ENCODE results near the gene SHISA2.

Gene SHISA2

GRCh38 chr13:26050568-26051230 is 1.1 kb downstream of the SHISA2 start:
- Histone ChIP-seq H3K4me1 (ENCODE audit: control insufficient read depth, insufficient read depth, low read length) (no peaks in the 10 kb centered on the region), H3K9me3 (ENCODE audit: control insufficient read depth, insufficient read depth, low read depth, low read length) (no peaks in the 10 kb centered on the region), H3K36me3 (ENCODE audit: control insufficient read depth in 2 of 2, insufficient read depth in 1 of 2, low read length in 2 of 2) (peaks cover 0 to 16% of the 10 kb centered on the region in 2 experiments; a peak in 1 of 3 replicates), H3K27ac (ENCODE audit: extremely low read depth, low read depth, low read length) (no peak overlapping the region; the same call in 1 of the 2 replicates), H3K4me3 (ENCODE audit: low read depth, low read length) (peak overlapping the region; percentile 46)
- POLR2A ChIA-PET, result interaction anchor here (1.6 kb wide), 1 partner anchor 14 kb away, joined by 4 read pairs; no protein-coding TSS in a partner anchor
- CTCF ChIA-PET, result no interaction called here
- TF ChIP-seq ZNF16 (tag by site-specific recombination; IDR thresholded peaks at IDR 0.05; ENCODE audit: low read depth) (no peak), TRIM28 (IDR thresholded peaks at IDR 0.05; ENCODE audit: borderline replicate concordance, low read length) (no peak), PRDM2 (tag by site-specific recombination; IDR thresholded peaks at IDR 0.05; ENCODE audit: borderline replicate concordance) (no peak), ZIC2 (tag by site-specific recombination; IDR thresholded peaks at IDR 0.05) (peak; percentile 37), HOXC10 (CRISPR knock-in tag; IDR thresholded peaks at IDR 0.05) (no peak), ZNF561 (tag by site-specific recombination; IDR thresholded peaks at IDR 0.05; ENCODE audit: borderline replicate concordance) (no peak), GLIS2 (tag by site-specific recombination; IDR thresholded peaks at IDR 0.05) (peak; percentile 46; the same call in 1 of the 2 replicates), ZNF426 (tag by site-specific recombination; IDR thresholded peaks at IDR 0.05) (no peak), ZNF571 (tag by site-specific recombination; IDR thresholded peaks at IDR 0.05) (no peak), ZNF510 (tag by site-specific recombination; IDR thresholded peaks at IDR 0.05; ENCODE audit: insufficient replicate concordance) (no peak), ZBTB26 (tag by site-specific recombination; optimal IDR thresholded peaks at IDR 0.05) (peak; percentile 63), ZNF701 (tag by site-specific recombination; IDR thresholded peaks at IDR 0.05) (no peak), ZNF324 (tag by site-specific recombination; IDR thresholded peaks at IDR 0.05) (no peak), PRDM10 (tag by site-specific recombination; IDR thresholded peaks at IDR 0.05) (no peak), ZNF146 (tag by site-specific recombination; IDR thresholded peaks at IDR 0.05) (no peak), ZNF169 (tag by site-specific recombination; IDR thresholded peaks at IDR 0.05) (no peak), KLF8 (tag by site-specific recombination; IDR thresholded peaks at IDR 0.05) (no peak), HIC1 (tag by site-specific recombination; IDR thresholded peaks at IDR 0.05) (0 out of 2 replicates have a peak, but pooled peaks have one; percentile 4), SP2 (tag by site-specific recombination; IDR thresholded peaks at IDR 0.05) (no peak), EGR2 (tag by site-specific recombination; IDR thresholded peaks at IDR 0.05; ENCODE audit: low read depth) (no peak), ZEB2 (tag by site-specific recombination; IDR thresholded peaks at IDR 0.05) (0 out of 2 replicates have a peak, but pooled peaks have one; percentile 21), PBX3 (CRISPR knock-in tag; IDR thresholded peaks at IDR 0.05) (0 out of 2 replicates have a peak, but pooled peaks have one; percentile 60), ZBTB48 (tag by site-specific recombination; IDR thresholded peaks at IDR 0.05) (no peak), ZNF132 (tag by site-specific recombination; IDR thresholded peaks at IDR 0.05; ENCODE audit: borderline replicate concordance) (no peak)

Measured in HEK293 (cell line).